Measurements from ENCODE around the gene HOXB2. TPM values are rescaled to one million over a fixed set of nuclear protein-coding genes. Genes with fewer than 3 reads are reported as not detected.

Gene HOXB2
- total RNA-seq, 1 experiment from 2014 or later, result not detected

GRCh38 chr17:48587276-48588073 is 42.6 kb upstream of the HOXB2 start:
- H3K4ac ChIP-seq (ENCODE audit: low read depth, low read length), result no peak overlapping the region
- no peak overlapping the region for H3T11ph ChIP-seq (ENCODE audit: low read length)
- no peaks in the 10 kb centered on the region for H3K4me1 ChIP-seq (ENCODE audit: insufficient read depth, low read length)
- H2BK5ac ChIP-seq (ENCODE audit: insufficient read length, low read length), result no peak overlapping the region
- TF ChIP-seq CTCF (conservative IDR thresholded peaks at IDR 0.05), result no peak
- H2AK5ac ChIP-seq (ENCODE audit: insufficient read length, low read length), result no peak overlapping the region
- no peak for DNase-seq
- no peak overlapping the region for H3K27ac ChIP-seq (ENCODE audit: insufficient read length, low read depth, low read length)
- H2BK120ac ChIP-seq (ENCODE audit: low read depth, low read length, poor library complexity, severe bottlenecking), result no peak overlapping the region
- no peak overlapping the region for H4K91ac ChIP-seq (ENCODE audit: insufficient read length, low read depth, low read length)
- H2AFZ ChIP-seq (ENCODE audit: low read length), result no peak overlapping the region
- WGBS (ENCODE audit: extremely low coverage, insufficient read length, low lambda C conversion rate), result no CpG with 5 or more reads among the region's 5 CpGs
- no peaks in the 10 kb centered on the region for H3K79me2 ChIP-seq (ENCODE audit: insufficient read depth, low read length)
- no peak overlapping the region for H2BK20ac ChIP-seq (ENCODE audit: low read depth, low read length, poor library complexity, severe bottlenecking)
- H4K8ac ChIP-seq (replicated peaks; ENCODE audit: insufficient read length, low read depth, low read length), result no peak overlapping the region
- no peak overlapping the region for H3K9ac ChIP-seq (ENCODE audit: extremely low read depth, insufficient read length, low read length)
- Mint-ChIP-seq H3K27me3 (ENCODE audit: low read depth) (peaks cover 100% of the 10 kb centered on the region), H3K9me3 (peaks cover 7 to 14% of the 10 kb centered on the region in 2 experiments; a peak in 3 of 5 replicates), H3K27ac (no peak overlapping the region), H3K36me3 (ENCODE audit: insufficient read depth in 1 of 3, low read depth in 3 of 3) (no peaks in the 10 kb centered on the region; a peak in 1 of 7 replicates), H3K4me3 (no peak overlapping the region), H3K4me1 (peaks cover 13 to 24% of the 10 kb centered on the region in 2 experiments)
- no peak overlapping the region for H3K18ac ChIP-seq (ENCODE audit: insufficient read length, low read depth, low read length)
- H3K27me3 ChIP-seq (ENCODE audit: insufficient read depth, low read length), result peaks cover 100% of the 10 kb centered on the region
- no peak overlapping the region for H3K23ac ChIP-seq (ENCODE audit: insufficient read length, low read depth, low read length)
- H3K9me3 ChIP-seq (ENCODE audit: control insufficient read depth, low read depth, low read length), result no peaks in the 10 kb centered on the region
- H3K14ac ChIP-seq (ENCODE audit: insufficient read depth, low read length), result no peak overlapping the region
- no peak overlapping the region for H4K5ac ChIP-seq (ENCODE audit: insufficient read length, low read depth, low read length)
- no peak overlapping the region for H3K56ac ChIP-seq (ENCODE audit: insufficient read length, low read depth, low read length)
- H4K20me1 ChIP-seq (ENCODE audit: control insufficient read depth, insufficient read depth, insufficient read length), result no peaks in the 10 kb centered on the region
- no peak overlapping the region for H2BK12ac ChIP-seq (ENCODE audit: insufficient read length, low read depth, low read length)
- H2BK15ac ChIP-seq (ENCODE audit: low read depth, low read length), result no peak overlapping the region
- no peak overlapping the region for H3K4me2 ChIP-seq (ENCODE audit: insufficient read depth, insufficient read length, low read length)
- H3K23me2 ChIP-seq (ENCODE audit: insufficient read length, low read depth, low read length, poor library complexity, severe bottlenecking), result peaks cover 3% of the 10 kb centered on the region
- H3K79me1 ChIP-seq (ENCODE audit: insufficient read depth, low read depth, low read length, poor library complexity, severe bottlenecking), result no peaks in the 10 kb centered on the region
